ENCODE data around the gene C15orf62.

Gene C15orf62

DNA sequence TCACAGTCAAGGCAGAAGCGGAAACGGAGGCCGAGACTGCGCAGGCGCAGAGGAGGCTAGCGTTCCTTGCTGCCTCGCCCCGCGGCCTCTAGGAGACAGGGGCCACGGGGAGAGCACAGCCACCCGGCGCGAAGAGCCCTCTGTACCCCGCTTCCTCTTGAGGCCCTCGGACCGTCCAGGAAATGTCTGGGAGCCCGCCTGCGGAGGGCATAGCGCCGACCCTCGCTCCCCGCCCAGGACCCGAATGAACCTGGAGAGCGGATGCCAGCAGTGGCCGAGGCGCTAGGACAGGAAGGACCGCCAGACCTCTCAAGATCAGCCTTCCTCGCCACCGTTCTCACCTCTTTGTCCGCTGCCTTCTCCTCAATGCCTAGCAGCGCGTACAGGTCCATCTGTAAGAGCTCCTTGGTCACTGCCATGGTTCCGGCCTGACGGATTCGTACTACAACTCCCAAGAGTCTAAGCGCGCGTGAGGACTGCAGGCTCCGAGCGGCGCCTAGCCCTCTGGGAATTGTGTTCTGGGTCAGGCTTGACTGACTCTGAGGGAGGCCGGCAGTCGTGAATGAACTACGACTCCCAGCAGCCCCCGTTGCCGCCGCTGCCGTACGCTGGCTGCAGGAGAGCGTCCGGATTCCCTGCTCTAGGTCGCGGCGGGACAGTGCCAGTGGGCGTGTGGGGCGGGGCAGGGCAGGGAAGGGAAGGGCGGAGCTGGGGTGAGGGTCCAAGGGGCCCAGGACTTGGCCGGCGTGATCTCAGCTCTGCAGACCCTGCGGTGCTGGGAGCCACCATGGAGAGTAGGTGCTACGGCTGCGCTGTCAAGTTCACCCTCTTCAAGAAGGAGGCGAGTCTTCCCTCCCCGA, 37.5 kb downstream of the C15orf62 start, which contains the start of the genes DNAJC17 and ZFYVE19:
TSS of gene DNAJC17 (minus strand) at position 446 of the 860 bp plus-strand sequence. CDS start at position 419, 27 bp downstream.
TSS of gene ZFYVE19 (plus strand) at position 62 of the 860 bp plus-strand sequence. CDS start at position 563, 501 bp downstream.
- H3K79me1 ChIP-seq (replicated peaks; ENCODE audit: low read length, poor library complexity, severe bottlenecking): peaks cover 34% of the 10 kb centered on the region
- H2BK120ac ChIP-seq (ENCODE audit: low read depth, low read length): no peak within 1 kb of the TSS
- H2AK5ac ChIP-seq (ENCODE audit: low read length, severe bottlenecking): no peak within 1 kb of the TSS
- peak within 1 kb of the TSS; percentile 75 for H3K27ac ChIP-seq (ENCODE audit: low read length, poor library complexity, severe bottlenecking)
- H2BK15ac ChIP-seq (ENCODE audit: low read depth, poor library complexity, severe bottlenecking): peak within 1 kb of the TSS; percentile 9
- no peak within 1 kb of the TSS for H2BK5ac ChIP-seq (ENCODE audit: low read depth, low read length, poor library complexity, severe bottlenecking)
- H2AFZ ChIP-seq (ENCODE audit: low read depth, low read length): peak within 1 kb of the TSS; percentile 98
- peak; percentile 99 for DNase-seq
- peak within 1 kb of the TSS in 1 of 2 experiments; percentile 63 for H3K23ac ChIP-seq (ENCODE audit: low read length in 2 of 2)
- peak within 1 kb of the TSS; percentile 45 for H4K91ac ChIP-seq (ENCODE audit: low read length)
- no peaks in the 10 kb centered on the region for H3K9me3 ChIP-seq (ENCODE audit: control insufficient read depth, low read length)
- H3K4ac ChIP-seq (ENCODE audit: low read depth in 1 of 2, low read length in 2 of 2): peak within 1 kb of the TSS; percentile 95 to 96
- no peaks in the 10 kb centered on the region for H3K27me3 ChIP-seq (ENCODE audit: control insufficient read depth in 1 of 2, insufficient read depth in 1 of 2, low read length in 2 of 2)
- peak within 1 kb of the TSS in 1 of 2 experiments; percentile 47 for H2BK12ac ChIP-seq (ENCODE audit: low read length in 2 of 2)
- H3K4me3 ChIP-seq (ENCODE audit: insufficient read depth in 1 of 2, low read depth in 1 of 2, low read length in 2 of 2): peak within 1 kb of the TSS; percentile 75 to 95
- H3K4me2 ChIP-seq (ENCODE audit: low read length, poor library complexity, severe bottlenecking): peak within 1 kb of the TSS; percentile 87
- H3K14ac ChIP-seq (ENCODE audit: low read length in 2 of 2): peak within 1 kb of the TSS in 1 of 2 experiments; percentile 99
- peak within 1 kb of the TSS; percentile 95 to 99 for H3K18ac ChIP-seq (ENCODE audit: low read depth in 1 of 2, low read length in 2 of 2)
- peaks cover 11% of the 10 kb centered on the region for H3K4me1 ChIP-seq (ENCODE audit: control insufficient read depth, insufficient read depth, low read depth, low read length)
- peak within 1 kb of the TSS; percentile 94 for H3K9ac ChIP-seq (ENCODE audit: low read length)
- under 1% methylated on average over 64 of the region's 64 CpGs for WGBS
- H4K8ac ChIP-seq (ENCODE audit: low read length): peak within 1 kb of the TSS; percentile 90
- H3K36me3 ChIP-seq (ENCODE audit: control insufficient read depth in 1 of 2, insufficient read depth in 2 of 2, low read depth in 1 of 2, low read length in 2 of 2): peaks cover 12 to 34% of the 10 kb centered on the region in 2 experiments

DNA sequence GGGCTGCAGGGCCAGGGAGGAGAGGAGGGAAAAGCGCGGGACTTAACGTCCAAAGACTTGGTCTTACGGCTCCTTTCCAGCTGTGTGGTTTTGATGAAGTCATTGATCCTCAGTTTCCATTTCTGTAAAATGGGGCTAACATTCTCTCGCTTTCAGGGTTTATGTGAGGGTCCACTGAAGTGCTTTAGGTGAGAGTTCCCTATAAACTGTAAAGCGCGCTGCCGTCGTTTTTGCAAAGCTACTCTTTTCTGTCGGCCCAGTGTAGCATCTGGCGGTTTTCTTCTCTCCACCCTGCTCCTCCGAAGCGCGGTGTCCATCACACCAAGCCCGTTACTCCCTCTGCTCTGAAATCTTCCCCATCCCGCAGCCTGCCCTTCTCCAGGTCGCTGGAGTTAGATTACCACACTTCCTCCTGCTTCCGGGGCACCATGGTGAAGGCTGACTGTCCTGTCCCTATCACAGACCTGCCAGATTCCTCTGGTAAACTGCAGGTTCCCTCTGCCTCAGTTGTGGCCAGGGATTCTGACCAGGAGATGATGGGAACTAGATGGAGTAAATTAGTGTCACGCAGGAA, 38.2 kb downstream of the C15orf62 start:
- Histone ChIP-seq H3K4me2 (ENCODE audit: low read length, poor library complexity, severe bottlenecking) (peak overlapping the region; percentile 87), H3K27me3 (ENCODE audit: control insufficient read depth in 1 of 2, insufficient read depth in 1 of 2, low read length in 2 of 2) (no peaks in the 10 kb centered on the region), H2AFZ (ENCODE audit: low read depth, low read length) (peak overlapping the region; percentile 94), H3K9me3 (ENCODE audit: control insufficient read depth, low read length) (no peaks in the 10 kb centered on the region), H3K36me3 (ENCODE audit: control insufficient read depth in 1 of 2, insufficient read depth in 2 of 2, low read depth in 1 of 2, low read length in 2 of 2) (peaks cover 18 to 34% of the 10 kb centered on the region in 2 experiments), H4K8ac (ENCODE audit: low read length) (peak overlapping the region; percentile 89), H3K23ac (ENCODE audit: low read length in 2 of 2) (peak overlapping the region in 1 of 2 experiments; percentile 63), H3K4me1 (ENCODE audit: control insufficient read depth, insufficient read depth, low read depth, low read length) (peaks cover 11% of the 10 kb centered on the region), H3K27ac (ENCODE audit: low read length, poor library complexity, severe bottlenecking) (no peak overlapping the region), H2AK5ac (ENCODE audit: low read length, severe bottlenecking) (no peak overlapping the region), H3K79me1 (replicated peaks; ENCODE audit: low read length, poor library complexity, severe bottlenecking) (peaks cover 29% of the 10 kb centered on the region), H2BK15ac (ENCODE audit: low read depth, poor library complexity, severe bottlenecking) (no peak overlapping the region), H3K4me3 (ENCODE audit: insufficient read depth in 1 of 2, low read depth in 1 of 2, low read length in 2 of 2) (peak overlapping the region; percentile 75 to 95), H3K9ac (ENCODE audit: low read length) (peak overlapping the region; percentile 94), H3K18ac (ENCODE audit: low read depth in 1 of 2, low read length in 2 of 2) (peak overlapping the region in 1 of 2 experiments; percentile 94), H3K4ac (ENCODE audit: low read depth in 1 of 2, low read length in 2 of 2) (peak overlapping the region in 1 of 2 experiments; percentile 94), H2BK120ac (ENCODE audit: low read depth, low read length) (no peak overlapping the region), H4K91ac (ENCODE audit: low read length) (peak overlapping the region; percentile 36), H3K14ac (ENCODE audit: low read length in 2 of 2) (no peak overlapping the region), H2BK5ac (ENCODE audit: low read depth, low read length, poor library complexity, severe bottlenecking) (no peak overlapping the region), H2BK12ac (ENCODE audit: low read length in 2 of 2) (no peak overlapping the region)
- no peak for DNase-seq
- 60% methylated on average over 19 of the region's 19 CpGs for WGBS

DNA sequence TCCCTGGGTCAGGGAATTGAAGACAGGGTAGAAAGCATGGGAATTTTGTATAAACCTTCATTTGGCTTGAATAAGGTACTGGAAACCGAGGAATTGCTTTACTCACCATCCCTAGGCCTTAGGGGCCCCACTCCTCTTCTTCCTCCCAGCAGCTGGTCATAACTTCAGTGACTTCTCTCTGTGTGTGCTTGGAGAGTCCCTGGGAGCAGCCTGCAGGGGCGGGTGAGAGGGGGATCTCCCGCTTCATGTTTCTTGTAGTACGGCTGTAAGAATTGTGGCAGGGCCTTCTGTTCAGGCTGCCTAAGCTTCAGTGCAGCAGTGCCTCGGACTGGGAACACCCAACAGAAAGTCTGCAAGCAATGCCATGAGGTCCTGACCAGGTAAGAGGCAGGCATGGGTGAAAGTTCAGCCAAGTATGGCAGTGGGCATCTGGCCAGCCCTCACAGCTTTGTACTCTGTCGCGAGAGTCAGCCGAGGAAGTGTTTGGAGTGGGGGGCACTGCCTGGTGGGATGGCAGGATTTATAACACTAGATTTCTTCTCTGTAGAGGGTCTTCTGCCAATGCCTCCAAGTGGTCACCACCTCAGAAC, 39.2 kb downstream of the C15orf62 start:
- Histone ChIP-seq H2BK15ac (ENCODE audit: low read depth, poor library complexity, severe bottlenecking) (no peak overlapping the region), H4K91ac (ENCODE audit: low read length) (no peak overlapping the region)
- no peak for DNase-seq

More for the DNA sequence above, 39.2 kb downstream of the C15orf62 start:
- Histone ChIP-seq H3K79me1 (replicated peaks; ENCODE audit: low read length, poor library complexity, severe bottlenecking) (peaks cover 22% of the 10 kb centered on the region), H2AFZ (ENCODE audit: low read depth, low read length) (no peak overlapping the region), H3K36me3 (ENCODE audit: control insufficient read depth in 1 of 2, insufficient read depth in 2 of 2, low read depth in 1 of 2, low read length in 2 of 2) (peaks cover 27 to 40% of the 10 kb centered on the region in 2 experiments), H3K27ac (ENCODE audit: low read length, poor library complexity, severe bottlenecking) (no peak overlapping the region), H4K8ac (ENCODE audit: low read length) (no peak overlapping the region), H3K9me3 (ENCODE audit: control insufficient read depth, low read length) (no peaks in the 10 kb centered on the region), H2BK5ac (ENCODE audit: low read depth, low read length, poor library complexity, severe bottlenecking) (no peak overlapping the region), H2BK12ac (ENCODE audit: low read length in 2 of 2) (no peak overlapping the region), H2AK5ac (ENCODE audit: low read length, severe bottlenecking) (no peak overlapping the region), H3K14ac (ENCODE audit: low read length in 2 of 2) (no peak overlapping the region), H3K4ac (ENCODE audit: low read depth in 1 of 2, low read length in 2 of 2) (no peak overlapping the region), H3K18ac (ENCODE audit: low read depth in 1 of 2, low read length in 2 of 2) (no peak overlapping the region), H3K4me2 (ENCODE audit: low read length, poor library complexity, severe bottlenecking) (no peak overlapping the region), H3K9ac (ENCODE audit: low read length) (peak overlapping the region; percentile 94), H3K27me3 (ENCODE audit: control insufficient read depth in 1 of 2, insufficient read depth in 1 of 2, low read length in 2 of 2) (no peaks in the 10 kb centered on the region), H2BK120ac (ENCODE audit: low read depth, low read length) (no peak overlapping the region), H3K4me3 (ENCODE audit: insufficient read depth in 1 of 2, low read depth in 1 of 2, low read length in 2 of 2) (peak overlapping the region in 1 of 2 experiments; percentile 95), H3K4me1 (ENCODE audit: control insufficient read depth, insufficient read depth, low read depth, low read length) (peaks cover 11% of the 10 kb centered on the region), H3K23ac (ENCODE audit: low read length in 2 of 2) (no peak overlapping the region)
- 89% methylated on average over 7 of the region's 8 CpGs for WGBS
